GM20431 (cell line): ENCODE results near the gene ROGDI.

Source experiments
- in situ Hi-C: fragments of 300-500 bp; cut with MseI, MboI; formaldehyde crosslinking; loops from one replicate; pipeline ENCODE4 v1.15.0; 2020; ENCODE audit warnings: low sequenced_read_pairs; ENCODE audit not compliant: unreplicated experiment

Gene ROGDI

GRCh38 chr16:4747906-4748681, 54.3 kb downstream of the ROGDI start:
- in situ Hi-C loops, result no loop called here

- in situ Hi-C loops, result no loop called here
These were observed 55.4 kb downstream of the ROGDI start for GRCh38 chr16:4746991-4747574.
